CD4-positive, alpha-beta T cell (primary cell): ENCODE measurements around the gene DCAF6. TPM values are rescaled to one million over a fixed set of nuclear protein-coding genes. Genes with fewer than 3 reads are reported as not detected.

Experiments
- ATAC-seq: fragments of 200-7000 bp; cut with Tn5 transposase; one replicate; pipeline ENCODE4 v1.10.0; 2022; ENCODE audit warnings: mild to moderate bottlenecking; ENCODE audit not compliant: poor library complexity
- CTCF ChIA-PET: fragments of 350-600 bp; sonication (Branson Sonifier 250); formaldehyde crosslinking; loops from one replicate; lab custom pipeline; 2021; ENCODE audit warnings: antibody characterized with exemption, inconsistent platforms; lab: Charles Lee
- POLR2A ChIA-PET: fragments of 350-600 bp; sonication (Branson Sonifier 250); formaldehyde crosslinking; loops from one replicate; lab custom pipeline; 2021; ENCODE audit warnings: antibody characterized with exemption, inconsistent platforms; lab: Charles Lee
- DNase-seq, 14 experiments: peaks; one replicate each; pipeline ENCODE4 v3.0.0-alpha.2; 2013 to 2020; ENCODE audit warnings: mixed read lengths in 2 of 14
- H3K27ac ChIP-seq, 2 donors: one replicate each; pipeline versions ENCODE4 v1.5.1 to v1.7.0; 2013; ENCODE audit warnings: low read length in 2 of 2, low read depth in 1 of 2, mild to moderate bottlenecking in 1 of 2
- H3K27me3 ChIP-seq, 2 experiments: 1 replicate in 1 of 2; 2 replicates in 1 of 2; pipeline versions ENCODE4 v1.6.1 to v1.7.0; 2013; ENCODE audit warnings: low read length in 2 of 2, control low read depth in 1 of 2, mild to moderate bottlenecking in 1 of 2, moderate library complexity in 1 of 2; ENCODE audit not compliant: insufficient read depth in 2 of 2, control insufficient read depth in 1 of 2
- H3K36me3 ChIP-seq: one replicate; pipeline ENCODE4 v1.6.1; 2013; ENCODE audit warnings: low read length, control low read depth; ENCODE audit not compliant: insufficient read depth
- H3K4me1 ChIP-seq: one replicate; pipeline ENCODE4 v1.6.1; 2013; ENCODE audit warnings: low read length, control low read depth; ENCODE audit not compliant: insufficient read depth
- H3K4me3 ChIP-seq: one replicate; pipeline ENCODE4 v1.5.1; 2013; ENCODE audit warnings: mild to moderate bottlenecking, low read length, moderate library complexity
- H3K9me3 ChIP-seq, 2 experiments: 1 replicate in 1 of 2; 2 replicates in 1 of 2; pipeline versions ENCODE4 v1.6.1 to v1.7.0; 2013; ENCODE audit warnings: low read length in 2 of 2, mild to moderate bottlenecking in 2 of 2, control low read depth in 1 of 2, moderate library complexity in 1 of 2; ENCODE audit not compliant: control insufficient read depth in 1 of 2, insufficient read depth in 1 of 2
- H3K27ac Mint-ChIP-seq: one replicate; pipeline ENCODE4 v1.8.0; 2020; ENCODE audit warnings: mixed read lengths
- H3K27me3 Mint-ChIP-seq: one replicate; pipeline ENCODE4 v1.8.0; 2021; ENCODE audit warnings: mixed read lengths
- H3K36me3 Mint-ChIP-seq: one replicate; pipeline ENCODE4 v1.8.0; 2021; ENCODE audit warnings: low read depth, mixed read lengths
- H3K4me1 Mint-ChIP-seq: one replicate; pipeline ENCODE4 v1.8.0; 2021; ENCODE audit warnings: low read depth, mixed read lengths
- H3K4me3 Mint-ChIP-seq: one replicate; pipeline ENCODE4 v1.8.0; 2020; ENCODE audit warnings: mild to moderate bottlenecking, mixed read lengths
- H3K9me3 Mint-ChIP-seq: one replicate; pipeline ENCODE4 v1.8.0; 2020; ENCODE audit warnings: mixed read lengths
- CTCF ChIP-seq: fragments of 200-600 bp; IDR thresholded peaks from one replicate; pipeline ENCODE4 v1.8.0; 2022; ENCODE audit warnings: antibody characterized with exemption, mild to moderate bottlenecking
- intact Hi-C, 2 experiments: fragments of 100-400 bp; cut with DNase I in 1 of 2; cut with micrococcal nuclease in 1 of 2; formaldehyde crosslinking; loops; one replicate each; pipeline versions ENCODE4 v1.15.1 to v1.9.0; 2023 to 2025; cut with DNase I, micrococcal nuclease
- total RNA-seq, 174 experiments: library from RNA in 2 of 174; stranded (reverse) in 2 of 174; gene quantifications; one replicate each; pipeline ENCODE4 v1.2.3 and lab custom pipeline; 2021 to 2026

The DCAF6 gene
- total RNA-seq, 2 experiments from 2014 or later = 13.3 to 13.6 TPM

GRCh38 chr1:167940264-167940663 is 3.8 kb downstream of the DCAF6 start:
- no peak overlapping the region for H3K27ac Mint-ChIP-seq
- no peaks in the 10 kb centered on the region for H3K27me3 ChIP-seq
- H3K4me1 ChIP-seq = peaks cover 1% of the 10 kb centered on the region
- no peaks in the 10 kb centered on the region for H3K36me3 ChIP-seq
- CTCF ChIA-PET = no interaction called here
- H3K4me3 ChIP-seq = no peak overlapping the region
- H3K27ac ChIP-seq = no peak overlapping the region
- peaks cover 0 to 7% of the 10 kb centered on the region in 2 experiments for H3K9me3 ChIP-seq
- H3K4me3 Mint-ChIP-seq = no peak overlapping the region
- H3K36me3 Mint-ChIP-seq = peaks cover 40% of the 10 kb centered on the region
- H3K9me3 Mint-ChIP-seq = no peaks in the 10 kb centered on the region
- TF ChIP-seq CTCF = no peak
- POLR2A ChIA-PET = no interaction called here
- ATAC-seq (no peak), DNase-seq (no peak)
- H3K4me1 Mint-ChIP-seq = peaks cover 50% of the 10 kb centered on the region
- no peaks in the 10 kb centered on the region for H3K27me3 Mint-ChIP-seq
- intact Hi-C loops = no loop called here

- Mint-ChIP-seq H3K27me3 (no peaks in the 10 kb centered on the region), H3K36me3 (peaks cover 19% of the 10 kb centered on the region), H3K4me3 (no peak overlapping the region), H3K27ac (no peak overlapping the region), H3K9me3 (no peaks in the 10 kb centered on the region), H3K4me1 (peaks cover 54% of the 10 kb centered on the region)
- Histone ChIP-seq H3K27me3 (no peaks in the 10 kb centered on the region), H3K36me3 (no peaks in the 10 kb centered on the region), H3K4me1 (no peaks in the 10 kb centered on the region), H3K27ac (no peak overlapping the region), H3K9me3 (peaks cover 0 to 7% of the 10 kb centered on the region in 2 experiments), H3K4me3 (no peak overlapping the region)
- ATAC-seq (no peak), DNase-seq (no peak)
- TF ChIP-seq CTCF = no peak
- intact Hi-C loops = no loop called here
- POLR2A ChIA-PET = no interaction called here
- CTCF ChIA-PET = no interaction called here
These were observed 7.1 kb downstream of the DCAF6 start for GRCh38 chr1:167943541-167943940.

- H3K27ac Mint-ChIP-seq = no peak overlapping the region
- H3K4me3 Mint-ChIP-seq = no peak overlapping the region
These were observed 11.2 kb downstream of the DCAF6 start for GRCh38 chr1:167947733-167948132.

More at GRCh38 chr1:167947733-167948132, 11.2 kb downstream of the DCAF6 start:
- H3K9me3 Mint-ChIP-seq = no peaks in the 10 kb centered on the region
- peaks cover 9% of the 10 kb centered on the region for H3K36me3 ChIP-seq
- H3K4me1 ChIP-seq = no peaks in the 10 kb centered on the region
- no peak for DNase-seq
- TF ChIP-seq CTCF = no peak
- no peaks in the 10 kb centered on the region for H3K27me3 Mint-ChIP-seq
- H3K27me3 ChIP-seq = no peaks in the 10 kb centered on the region
- intact Hi-C loops = no loop called here
- POLR2A ChIA-PET = no interaction called here
- H3K4me3 ChIP-seq = no peak overlapping the region
- peaks cover 0 to 7% of the 10 kb centered on the region in 2 experiments for H3K9me3 ChIP-seq
- no peak overlapping the region for H3K27ac ChIP-seq
- CTCF ChIA-PET = no interaction called here
- peaks cover 32% of the 10 kb centered on the region for H3K36me3 Mint-ChIP-seq
- ATAC-seq = no peak
- H3K4me1 Mint-ChIP-seq = peaks cover 62% of the 10 kb centered on the region
